SK-N-SH (cell line): ENCODE data around the gene NALCN. TPM values are rescaled to one million over a fixed set of nuclear protein-coding genes. Genes with fewer than 3 reads are reported as not detected.

ENCODE experiments used
- CTCF ChIA-PET: fragments of 300-600, 350-600 bp; formaldehyde crosslinking; extraction: SDS; loops from one replicate; lab custom pipeline; 2021; lab: Yijun Ruan, JAX
- POLR2A ChIA-PET: fragments of 350-600 bp; sonication (Branson Sonifier 250); formaldehyde crosslinking; extraction: SDS; loops from one replicate; lab custom pipeline; 2020; ENCODE audit warnings: antibody characterized with exemption, inconsistent platforms; lab: Yijun Ruan, JAX
- DNase-seq: peaks from one replicate; pipeline ENCODE4 v3.0.0; 2012
- H2AFZ ChIP-seq: fragments of 200-600 bp; sonication (generic); 2 replicates; pipeline ENCODE4 v1.8.1; 2016; ENCODE audit warnings: antibody characterized with exemption, mild to moderate bottlenecking, low read depth
- H3F3A ChIP-seq: fragments of 200-600 bp; sonication (generic); replicated peaks from 2 replicates; pipeline ENCODE3; 2016; ENCODE audit warnings: antibody characterized with exemption, mild to moderate bottlenecking; ENCODE audit not compliant: insufficient read depth
- H3K27ac ChIP-seq, 2 experiments: fragments of 200-500 bp in 1 of 2; fragments of 200-600 bp in 1 of 2; sonication (Bioruptor generic) in 1 of 2; sonication (generic), shearing (Covaris generic) in 1 of 2; 2 replicates each; pipeline versions ENCODE4 v1.5.1 to v1.6.1; 2014 to 2016; ENCODE audit warnings: low read depth in 2 of 2, inconsistent platforms in 1 of 2, low read length in 1 of 2, mild to moderate bottlenecking in 1 of 2, mixed read lengths in 1 of 2
- H3K27me3 ChIP-seq: fragments of 200-600 bp; sonication (generic), shearing (Covaris generic); 2 replicates; pipeline ENCODE4 v1.6.1; 2016; ENCODE audit warnings: mixed run types; ENCODE audit not compliant: insufficient read depth
- H3K36me3 ChIP-seq, 2 experiments: fragments of 200-500 bp in 1 of 2; fragments of 200-600 bp in 1 of 2; sonication (Bioruptor generic) in 1 of 2; sonication (generic) in 1 of 2; replicated peaks in 1 of 2; 2 replicates each; pipeline versions ENCODE3 to v1.5.1; 2014 to 2016; ENCODE audit warnings: low read length in 1 of 2, mild to moderate bottlenecking in 1 of 2; ENCODE audit not compliant: insufficient read depth in 2 of 2, control insufficient read depth in 1 of 2
- H3K4me1 ChIP-seq, 2 experiments: fragments of 200-500 bp in 1 of 2; fragments of 200-600 bp in 1 of 2; sonication (Bioruptor generic) in 1 of 2; sonication (generic), shearing (Covaris generic) in 1 of 2; 2 replicates each; pipeline versions ENCODE4 v1.5.1 to v1.6.1; 2014 to 2016; ENCODE audit warnings: low read depth in 1 of 2, low read length in 1 of 2, mixed run types in 1 of 2; ENCODE audit not compliant: insufficient read depth in 2 of 2, control insufficient read depth in 1 of 2
- H3K4me2 ChIP-seq: fragments of 200-600 bp; sonication (generic), shearing (Covaris generic); 2 replicates; pipeline ENCODE4 v1.6.1; 2017; ENCODE audit warnings: mixed run types
- H3K4me3 ChIP-seq, 2 experiments: fragments of 200-500 bp in 1 of 2; fragments of 200-600 bp in 1 of 2; sonication (Bioruptor generic) in 1 of 2; sonication (generic), shearing (Covaris generic) in 1 of 2; 2 replicates each; pipeline versions ENCODE4 v1.5.1 to v1.8.1; 2014 to 2016; ENCODE audit warnings: low read depth in 2 of 2, inconsistent platforms in 1 of 2, low read length in 1 of 2, mild to moderate bottlenecking in 1 of 2, mixed read lengths in 1 of 2, moderate library complexity in 1 of 2
- H3K79me2 ChIP-seq: fragments of 200-600 bp; sonication (generic); 2 replicates; pipeline ENCODE4 v1.8.1; 2017; ENCODE audit warnings: mild to moderate bottlenecking; ENCODE audit not compliant: insufficient read depth
- H3K9ac ChIP-seq: fragments of 200-600 bp; sonication (generic); 2 replicates; pipeline ENCODE4 v1.6.1; 2017; ENCODE audit warnings: mixed run types
- H3K9me2 ChIP-seq: fragments of 200-600 bp; sonication (generic); 2 replicates; pipeline ENCODE4 v1.6.1; 2017; ENCODE audit warnings: mixed run types
- H3K9me3 ChIP-seq: fragments of 200-600 bp; sonication (generic); 2 replicates; pipeline ENCODE4 v1.6.1; 2017; ENCODE audit warnings: mixed run types, mild to moderate bottlenecking, moderate library complexity
- H4K20me1 ChIP-seq: fragments of 200-600 bp; sonication (generic); 2 replicates; pipeline ENCODE4 v1.6.1; 2017; ENCODE audit warnings: mild to moderate bottlenecking, mixed run types; ENCODE audit not compliant: insufficient read depth
- ELF1 ChIP-seq: IDR thresholded peaks from 2 replicates; pipeline ENCODE4 v1.4.0; 2012
- EZH2phosphoT487 ChIP-seq: fragments of 200-600 bp; sonication (generic); IDR thresholded peaks from 2 replicates; pipeline ENCODE4 v1.6.1; 2017; ENCODE audit warnings: low read depth, mixed run types, mild to moderate bottlenecking, antibody characterized with exemption, moderate library complexity, borderline replicate concordance
- FOSL2 ChIP-seq: IDR thresholded peaks from 2 replicates; pipeline ENCODE4 v1.4.0; 2012; ENCODE audit warnings: low read depth, mild to moderate bottlenecking, moderate library complexity, borderline replicate concordance
- FOXJ3 ChIP-seq: sonication (generic); formaldehyde crosslinking; IDR thresholded peaks from 2 replicates; pipeline ENCODE4 v1.5.1; 2020; ENCODE audit warnings: mild to moderate bottlenecking, missing genetic modification reagents
- FOXM1 ChIP-seq: IDR thresholded peaks from 2 replicates; pipeline ENCODE4 v1.4.0; 2012; ENCODE audit warnings: low read depth, mild to moderate bottlenecking
- GATA2 ChIP-seq: sonication (generic); formaldehyde crosslinking; IDR thresholded peaks from 2 replicates; pipeline ENCODE4 v1.5.0; 2020; ENCODE audit warnings: mild to moderate bottlenecking, missing genetic modification reagents
- JUND ChIP-seq: IDR thresholded peaks from 2 replicates; pipeline ENCODE4 v1.4.0; 2012
- MEF2A ChIP-seq: IDR thresholded peaks from 2 replicates; pipeline ENCODE4 v1.4.0; 2012; ENCODE audit warnings: low read depth, borderline replicate concordance
- MXI1 ChIP-seq: IDR thresholded peaks from 2 replicates; pipeline ENCODE4 v1.6.1; 2012; ENCODE audit warnings: mild to moderate bottlenecking, low read depth, low read length, improper control_type of control experiment
- RCOR1 ChIP-seq: fragments of 150-350 bp; IDR thresholded peaks from 2 replicates; pipeline ENCODE4 v1.6.1; 2017; ENCODE audit warnings: antibody characterized with exemption, low read length
- SIN3A ChIP-seq: IDR thresholded peaks from 2 replicates; pipeline ENCODE4 v1.6.1; 2012; ENCODE audit warnings: low read depth, mild to moderate bottlenecking, low read length, moderate library complexity, borderline replicate concordance
- SMC3 ChIP-seq: IDR thresholded peaks from 2 replicates; pipeline ENCODE4 v1.6.1; 2012; ENCODE audit warnings: low read depth, low read length, improper control_type of control experiment
- TAF1 ChIP-seq: IDR thresholded peaks from 2 replicates; pipeline ENCODE4 v1.6.1; 2012; ENCODE audit warnings: low read depth, mild to moderate bottlenecking, low read length, moderate library complexity, borderline replicate concordance
- WGBS: methylation state at CpG from one replicate; pipeline ENCODE4 v1.1.6; 2017; ENCODE audit warnings: low lambda C conversion rate; 5-methylcytosine and 5-hydroxymethylcytosine counted together
- polyA plus RNA-seq, 3 experiments: library from polyadenylated mRNA; depleted of rRNA; stranded (reverse); fragments of >200 nt; gene quantifications; 2 replicates each; pipeline ENCODE4 v1.2.3, GENCODE V29; 2012
- TF ChIP-seq, protein P1 (sequence below): IDR thresholded peaks from 2 replicates; pipeline ENCODE4 v1.4.0; 2012; ENCODE audit warnings: low read depth
- TF ChIP-seq, protein P2 (sequence below): IDR thresholded peaks from 2 replicates; pipeline ENCODE4 v1.4.0; 2012; ENCODE audit warnings: low read depth, borderline replicate concordance
- TF ChIP-seq, protein P3 (sequence below): IDR thresholded peaks from 2 replicates; pipeline ENCODE4 v1.6.1; 2012; ENCODE audit warnings: mild to moderate bottlenecking, low read depth, low read length, moderate library complexity
- TF ChIP-seq, protein P4 (sequence below): fragments of 150-350 bp; IDR thresholded peaks from 2 replicates; pipeline ENCODE4 v1.6.1; 2016; ENCODE audit warnings: mild to moderate bottlenecking, low read depth, low read length

Gene NALCN
- polyA plus RNA-seq, 1 of the 3 experiments (the other 2 are of a cell fraction): 3.0 TPM

DNA sequence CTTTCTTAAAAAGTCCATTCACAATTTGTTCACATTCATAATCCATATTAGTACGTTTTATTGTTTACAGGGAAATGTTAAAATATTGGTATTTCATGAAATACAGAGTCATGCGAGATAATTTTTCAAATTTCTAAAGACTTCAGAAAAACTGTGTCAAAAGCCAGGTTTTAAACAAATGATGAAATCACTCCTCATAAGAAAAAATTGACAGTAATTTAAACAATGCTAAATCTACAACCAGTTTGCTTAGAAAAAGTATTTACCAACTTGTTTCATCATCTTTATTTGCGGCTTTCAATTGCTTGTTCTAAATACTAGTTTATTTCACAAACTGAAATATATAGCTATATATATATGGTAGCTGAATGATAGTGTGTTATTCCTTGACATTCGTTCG is 1.2 kb upstream of the NALCN start:
- CTCF ChIA-PET: no interaction called here
- WGBS: 88% methylated on average over 5 of the region's 5 CpGs

More for the DNA sequence above, 1.2 kb upstream of the NALCN start:
- H4K20me1 ChIP-seq: no peaks in the 10 kb centered on the region
- no peaks in the 10 kb centered on the region for H3K36me3 ChIP-seq
- no peak overlapping the region; the same call in 1 of the 2 replicates for H3K9ac ChIP-seq
- H3K79me2 ChIP-seq: peaks cover 6% of the 10 kb centered on the region
- no peak overlapping the region for H3K4me3 ChIP-seq
- H3K9me2 ChIP-seq: no peaks in the 10 kb centered on the region
- no peaks in the 10 kb centered on the region for H3K9me3 ChIP-seq
- no peak for TF ChIP-seq JUND
- TF ChIP-seq GATA2 (CRISPR knock-in tag): no peak
- no peak for TF ChIP-seq MXI1
- no peak for TF ChIP-seq EZH2phosphoT487
- no peak for TF ChIP-seq FOXJ3 (CRISPR knock-in tag)
- TF ChIP-seq, protein P1, sequence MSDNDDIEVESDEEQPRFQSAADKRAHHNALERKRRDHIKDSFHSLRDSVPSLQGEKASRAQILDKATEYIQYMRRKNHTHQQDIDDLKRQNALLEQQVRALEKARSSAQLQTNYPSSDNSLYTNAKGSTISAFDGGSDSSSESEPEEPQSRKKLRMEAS: no peak
- no peak for TF ChIP-seq FOXM1
- TF ChIP-seq SIN3A: no peak
- TF ChIP-seq ELF1: no peak
- no peak for TF ChIP-seq RCOR1
- TF ChIP-seq, protein P2, sequence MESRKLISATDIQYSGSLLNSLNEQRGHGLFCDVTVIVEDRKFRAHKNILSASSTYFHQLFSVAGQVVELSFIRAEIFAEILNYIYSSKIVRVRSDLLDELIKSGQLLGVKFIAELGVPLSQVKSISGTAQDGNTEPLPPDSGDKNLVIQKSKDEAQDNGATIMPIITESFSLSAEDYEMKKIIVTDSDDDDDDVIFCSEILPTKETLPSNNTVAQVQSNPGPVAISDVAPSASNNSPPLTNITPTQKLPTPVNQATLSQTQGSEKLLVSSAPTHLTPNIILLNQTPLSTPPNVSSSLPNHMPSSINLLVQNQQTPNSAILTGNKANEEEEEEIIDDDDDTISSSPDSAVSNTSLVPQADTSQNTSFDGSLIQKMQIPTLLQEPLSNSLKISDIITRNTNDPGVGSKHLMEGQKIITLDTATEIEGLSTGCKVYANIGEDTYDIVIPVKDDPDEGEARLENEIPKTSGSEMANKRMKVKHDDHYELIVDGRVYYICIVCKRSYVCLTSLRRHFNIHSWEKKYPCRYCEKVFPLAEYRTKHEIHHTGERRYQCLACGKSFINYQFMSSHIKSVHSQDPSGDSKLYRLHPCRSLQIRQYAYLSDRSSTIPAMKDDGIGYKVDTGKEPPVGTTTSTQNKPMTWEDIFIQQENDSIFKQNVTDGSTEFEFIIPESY: no peak
- no peak for TF ChIP-seq SMC3
- TF ChIP-seq FOSL2: no peak
- no peak for TF ChIP-seq MEF2A
- TF ChIP-seq, protein P3, sequence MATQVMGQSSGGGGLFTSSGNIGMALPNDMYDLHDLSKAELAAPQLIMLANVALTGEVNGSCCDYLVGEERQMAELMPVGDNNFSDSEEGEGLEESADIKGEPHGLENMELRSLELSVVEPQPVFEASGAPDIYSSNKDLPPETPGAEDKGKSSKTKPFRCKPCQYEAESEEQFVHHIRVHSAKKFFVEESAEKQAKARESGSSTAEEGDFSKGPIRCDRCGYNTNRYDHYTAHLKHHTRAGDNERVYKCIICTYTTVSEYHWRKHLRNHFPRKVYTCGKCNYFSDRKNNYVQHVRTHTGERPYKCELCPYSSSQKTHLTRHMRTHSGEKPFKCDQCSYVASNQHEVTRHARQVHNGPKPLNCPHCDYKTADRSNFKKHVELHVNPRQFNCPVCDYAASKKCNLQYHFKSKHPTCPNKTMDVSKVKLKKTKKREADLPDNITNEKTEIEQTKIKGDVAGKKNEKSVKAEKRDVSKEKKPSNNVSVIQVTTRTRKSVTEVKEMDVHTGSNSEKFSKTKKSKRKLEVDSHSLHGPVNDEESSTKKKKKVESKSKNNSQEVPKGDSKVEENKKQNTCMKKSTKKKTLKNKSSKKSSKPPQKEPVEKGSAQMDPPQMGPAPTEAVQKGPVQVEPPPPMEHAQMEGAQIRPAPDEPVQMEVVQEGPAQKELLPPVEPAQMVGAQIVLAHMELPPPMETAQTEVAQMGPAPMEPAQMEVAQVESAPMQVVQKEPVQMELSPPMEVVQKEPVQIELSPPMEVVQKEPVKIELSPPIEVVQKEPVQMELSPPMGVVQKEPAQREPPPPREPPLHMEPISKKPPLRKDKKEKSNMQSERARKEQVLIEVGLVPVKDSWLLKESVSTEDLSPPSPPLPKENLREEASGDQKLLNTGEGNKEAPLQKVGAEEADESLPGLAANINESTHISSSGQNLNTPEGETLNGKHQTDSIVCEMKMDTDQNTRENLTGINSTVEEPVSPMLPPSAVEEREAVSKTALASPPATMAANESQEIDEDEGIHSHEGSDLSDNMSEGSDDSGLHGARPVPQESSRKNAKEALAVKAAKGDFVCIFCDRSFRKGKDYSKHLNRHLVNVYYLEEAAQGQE: no peak
- no peak for TF ChIP-seq TAF1
- TF ChIP-seq, protein P4, sequence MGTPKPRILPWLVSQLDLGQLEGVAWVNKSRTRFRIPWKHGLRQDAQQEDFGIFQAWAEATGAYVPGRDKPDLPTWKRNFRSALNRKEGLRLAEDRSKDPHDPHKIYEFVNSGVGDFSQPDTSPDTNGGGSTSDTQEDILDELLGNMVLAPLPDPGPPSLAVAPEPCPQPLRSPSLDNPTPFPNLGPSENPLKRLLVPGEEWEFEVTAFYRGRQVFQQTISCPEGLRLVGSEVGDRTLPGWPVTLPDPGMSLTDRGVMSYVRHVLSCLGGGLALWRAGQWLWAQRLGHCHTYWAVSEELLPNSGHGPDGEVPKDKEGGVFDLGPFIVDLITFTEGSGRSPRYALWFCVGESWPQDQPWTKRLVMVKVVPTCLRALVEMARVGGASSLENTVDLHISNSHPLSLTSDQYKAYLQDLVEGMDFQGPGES: no peak
- no peaks in the 10 kb centered on the region for H3F3A ChIP-seq
- H3K4me2 ChIP-seq: no peak overlapping the region
- H3K27me3 ChIP-seq: no peaks in the 10 kb centered on the region
- H3K27ac ChIP-seq: peak overlapping the region in 1 of 2 experiments; percentile 42; a peak in 1 of 4 replicates
- POLR2A ChIA-PET: no interaction called here
- H3K4me1 ChIP-seq: peaks cover 0 to 9% of the 10 kb centered on the region in 2 experiments; a peak in 1 of 4 replicates
- peak overlapping the region; percentile 85; the same call in 1 of the 2 replicates for H2AFZ ChIP-seq
- no peak for DNase-seq
